ENCODE measurements around the gene EFCAB6. TPM values are rescaled to one million over a fixed set of nuclear protein-coding genes. Genes with fewer than 3 reads are reported as not detected.

The EFCAB6 gene
- total and polyA plus RNA-seq, 7 donors = 0.45 to 5.7 (median 1.8) TPM

DNA sequence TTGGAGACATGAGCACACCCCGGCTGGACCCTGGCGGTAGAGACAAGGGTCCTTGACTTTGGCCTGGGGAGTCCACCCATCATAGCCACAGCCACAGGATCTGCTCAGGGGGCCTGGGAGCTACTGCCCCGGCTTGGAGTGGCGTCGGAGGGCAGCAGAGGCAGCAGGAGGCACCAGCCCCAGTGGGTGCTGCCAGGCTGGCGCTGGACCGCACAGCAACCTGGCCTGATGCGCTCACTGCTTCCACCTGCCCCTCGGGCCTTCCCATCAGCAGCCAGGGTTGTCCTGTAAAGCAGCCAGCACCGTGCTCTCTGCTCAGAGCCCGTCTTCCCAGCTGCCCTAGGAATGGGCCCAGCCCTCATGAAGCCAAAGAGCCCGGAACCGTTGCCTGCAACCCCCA, 28.3 kb upstream of the EFCAB6 start:
- H3K27ac ChIP-seq = no peak overlapping the region
- H3K4me3 ChIP-seq = no peak overlapping the region
- WGBS, 2 donors = 78 to 86% methylated on average over 13 of the region's 13 CpGs
- H3K9me3 ChIP-seq = no peaks in the 10 kb centered on the region
- H3K4me1 ChIP-seq = no peaks in the 10 kb centered on the region
- DNase-seq = no peak
- intact Hi-C loops (cut with DNase I) = no loop called here
- H3K36me3 ChIP-seq = no peaks in the 10 kb centered on the region
- peaks cover 0 to 6% (median 0%) of the 10 kb centered on the region in 3 donors for H3K27me3 ChIP-seq
- TF ChIP-seq EP300 (IDR thresholded peaks at IDR 0.05) (no peak), POLR2AphosphoS5 (IDR thresholded peaks at IDR 0.05) (no peak), POLR2A (IDR thresholded peaks at IDR 0.05) (no peak)
- TF ChIP-seq, protein P1, sequence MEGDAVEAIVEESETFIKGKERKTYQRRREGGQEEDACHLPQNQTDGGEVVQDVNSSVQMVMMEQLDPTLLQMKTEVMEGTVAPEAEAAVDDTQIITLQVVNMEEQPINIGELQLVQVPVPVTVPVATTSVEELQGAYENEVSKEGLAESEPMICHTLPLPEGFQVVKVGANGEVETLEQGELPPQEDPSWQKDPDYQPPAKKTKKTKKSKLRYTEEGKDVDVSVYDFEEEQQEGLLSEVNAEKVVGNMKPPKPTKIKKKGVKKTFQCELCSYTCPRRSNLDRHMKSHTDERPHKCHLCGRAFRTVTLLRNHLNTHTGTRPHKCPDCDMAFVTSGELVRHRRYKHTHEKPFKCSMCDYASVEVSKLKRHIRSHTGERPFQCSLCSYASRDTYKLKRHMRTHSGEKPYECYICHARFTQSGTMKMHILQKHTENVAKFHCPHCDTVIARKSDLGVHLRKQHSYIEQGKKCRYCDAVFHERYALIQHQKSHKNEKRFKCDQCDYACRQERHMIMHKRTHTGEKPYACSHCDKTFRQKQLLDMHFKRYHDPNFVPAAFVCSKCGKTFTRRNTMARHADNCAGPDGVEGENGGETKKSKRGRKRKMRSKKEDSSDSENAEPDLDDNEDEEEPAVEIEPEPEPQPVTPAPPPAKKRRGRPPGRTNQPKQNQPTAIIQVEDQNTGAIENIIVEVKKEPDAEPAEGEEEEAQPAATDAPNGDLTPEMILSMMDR (IDR thresholded peaks at IDR 0.05) = no peak

DNA sequence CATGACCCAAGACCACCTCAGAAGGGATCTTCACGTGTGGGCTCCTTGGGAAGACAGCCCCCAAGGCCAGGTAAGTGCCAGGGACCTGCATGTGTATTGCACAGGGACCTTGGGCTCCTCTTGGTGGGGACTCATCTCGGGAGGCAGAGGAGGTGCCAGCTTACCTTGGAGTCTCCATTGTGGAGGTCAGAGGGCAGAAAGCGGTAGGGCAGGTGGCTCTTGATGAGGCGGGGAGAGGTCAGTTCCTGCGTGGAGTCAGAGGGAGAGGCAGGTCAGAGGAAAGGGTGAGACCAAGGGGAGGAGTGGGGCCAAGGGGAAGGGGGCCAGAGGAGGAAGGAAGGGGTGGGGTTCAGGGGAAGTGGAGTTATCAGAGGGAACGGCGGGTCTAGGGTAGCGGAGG, 27.7 kb upstream of the EFCAB6 start:
- no peak overlapping the region for H3K4me3 ChIP-seq
- DNase-seq = no peak
- intact Hi-C loops (cut with DNase I) = no loop called here
- WGBS, 2 donors = 32 to 47% methylated on average over 8 of the region's 8 CpGs
- TF ChIP-seq EP300 (IDR thresholded peaks at IDR 0.05) = no peak
- H3K27ac ChIP-seq = no peak overlapping the region
- no peaks in the 10 kb centered on the region for H3K4me1 ChIP-seq
- H3K27me3 ChIP-seq = peaks cover 0 to 10% (median 0%) of the 10 kb centered on the region in 3 donors
- H3K9me3 ChIP-seq = no peaks in the 10 kb centered on the region
- no peaks in the 10 kb centered on the region for H3K36me3 ChIP-seq

DNA sequence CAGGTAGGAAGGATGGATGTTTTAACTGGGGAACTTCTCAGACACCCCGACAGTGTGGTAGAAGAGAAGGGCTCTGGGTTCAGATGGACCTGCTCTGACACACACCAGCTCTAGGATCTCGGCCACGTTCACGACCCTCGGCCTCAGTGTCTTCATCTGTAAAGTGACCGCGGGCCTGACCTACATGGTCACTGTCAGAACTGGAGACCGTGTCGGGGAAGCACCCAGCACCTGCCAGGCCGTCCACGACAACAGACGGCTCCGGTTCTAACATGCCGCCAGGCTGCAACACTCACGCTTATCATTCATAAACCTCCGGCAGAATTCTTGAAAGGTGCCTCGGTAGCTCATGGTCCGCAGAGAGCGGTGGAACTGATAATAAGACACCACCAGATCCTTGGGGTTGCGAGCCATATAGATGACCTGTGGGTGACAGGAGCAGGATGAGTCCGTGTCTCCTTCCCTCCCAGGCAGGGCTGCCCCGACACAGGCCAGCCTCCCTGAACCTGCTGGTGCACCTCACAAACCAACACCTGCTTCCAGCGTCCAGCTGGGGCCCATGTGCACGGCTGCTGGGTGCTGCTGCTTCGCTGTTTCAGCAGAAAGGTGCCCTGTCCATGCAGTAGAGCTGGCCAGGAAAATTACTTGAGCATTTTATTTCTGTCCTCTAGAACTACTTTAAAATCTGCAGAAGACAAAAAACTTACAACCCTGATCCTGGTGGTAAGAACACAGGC, 26.6 kb upstream of the EFCAB6 start:
- 90 to 94% methylated on average over 25 of the region's 25 CpGs for WGBS, 2 donors
- Histone ChIP-seq H3K4me1 (no peaks in the 10 kb centered on the region), H3K27me3 (peaks cover 0 to 13% (median 0%) of the 10 kb centered on the region in 3 donors), H3K9me3 (no peaks in the 10 kb centered on the region), H3K4me3 (no peak overlapping the region), H3K36me3 (no peaks in the 10 kb centered on the region), H3K27ac (no peak overlapping the region)
- intact Hi-C loops (cut with DNase I) = no loop called here
- TF ChIP-seq POLR2AphosphoS5 (IDR thresholded peaks at IDR 0.05) (no peak), EP300 (IDR thresholded peaks at IDR 0.05) (no peak), POLR2A (IDR thresholded peaks at IDR 0.05) (no peak)
- TF ChIP-seq, protein P1 (IDR thresholded peaks at IDR 0.05) = no peak
- no peak for DNase-seq

DNA sequence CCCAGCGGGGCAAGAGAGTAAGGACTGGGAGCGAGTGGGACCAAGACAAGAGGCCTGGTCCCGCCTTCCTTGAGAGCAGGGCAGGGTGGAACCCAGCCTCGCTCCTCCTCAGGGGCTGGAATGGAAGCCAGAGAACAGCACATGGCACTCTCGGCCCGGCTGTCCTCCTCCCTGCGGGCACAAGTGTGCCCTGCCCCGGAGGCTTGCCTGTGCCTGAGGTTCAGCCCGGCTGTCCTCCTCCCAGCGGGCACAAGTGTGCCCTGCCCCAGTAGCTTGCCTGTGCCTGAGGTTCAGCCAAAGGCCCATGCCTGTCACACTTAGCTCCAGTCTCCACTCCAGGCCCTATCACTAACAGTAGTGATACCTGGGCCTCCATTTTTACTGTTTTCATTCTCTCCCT, 26.1 kb upstream of the EFCAB6 start:
- intact Hi-C loops (cut with DNase I) = no loop called here
- TF ChIP-seq POLR2AphosphoS5 (IDR thresholded peaks at IDR 0.05) (no peak), POLR2A (IDR thresholded peaks at IDR 0.05) (no peak), EP300 (IDR thresholded peaks at IDR 0.05) (no peak)
- TF ChIP-seq, protein P1 (IDR thresholded peaks at IDR 0.05) = no peak
- Histone ChIP-seq H3K9me3 (no peaks in the 10 kb centered on the region), H3K4me3 (no peak overlapping the region), H3K27ac (no peak overlapping the region), H3K4me1 (no peaks in the 10 kb centered on the region), H3K27me3 (peaks cover 0 to 17% (median 0%) of the 10 kb centered on the region in 3 donors), H3K36me3 (no peaks in the 10 kb centered on the region)
- no peak for DNase-seq
- 73 to 88% methylated on average over 10 of the region's 10 CpGs for WGBS, 2 donors

DNA sequence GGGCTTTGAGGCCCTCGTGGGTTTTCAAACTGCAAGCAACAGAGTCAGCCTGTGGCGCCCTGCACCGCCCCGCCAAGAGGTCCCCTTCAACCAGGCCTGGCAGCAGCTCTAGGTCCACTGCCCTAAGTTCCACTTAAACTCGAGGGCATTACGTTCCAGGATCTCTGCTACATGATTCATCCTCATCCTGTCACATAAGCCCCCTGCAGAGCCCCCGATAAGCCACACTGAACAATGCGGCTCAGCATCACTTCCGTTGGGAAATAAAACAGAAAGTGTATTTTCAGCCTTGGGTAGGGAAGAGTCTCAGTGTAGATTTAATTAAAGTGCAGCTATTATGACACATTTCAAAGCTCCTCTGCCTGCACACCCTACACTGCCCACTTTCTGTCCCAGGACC, 25.6 kb upstream of the EFCAB6 start:
- no peak overlapping the region for H3K27ac ChIP-seq
- no peak overlapping the region for H3K4me3 ChIP-seq
- peaks cover 0 to 17% (median 0%) of the 10 kb centered on the region in 3 donors for H3K27me3 ChIP-seq
- no peak for DNase-seq
- H3K4me1 ChIP-seq = no peaks in the 10 kb centered on the region
- intact Hi-C loops (cut with DNase I) = no loop called here
- no peaks in the 10 kb centered on the region for H3K9me3 ChIP-seq
- no peaks in the 10 kb centered on the region for H3K36me3 ChIP-seq
- TF ChIP-seq POLR2AphosphoS5 (IDR thresholded peaks at IDR 0.05) (no peak), POLR2A (IDR thresholded peaks at IDR 0.05) (no peak), EP300 (IDR thresholded peaks at IDR 0.05) (no peak)
- TF ChIP-seq, protein P1 (IDR thresholded peaks at IDR 0.05) = no peak
- WGBS, 2 donors = 74 to 77% methylated on average over 9 of the region's 9 CpGs
